Measurements from ENCODE around the gene ECI1.

The ECI1 gene

GRCh38 chr16:2197765-2198164 is 53.6 kb downstream of the ECI1 start:
- no peak for TF ChIP-seq CTCF (conservative IDR thresholded peaks at IDR 0.05)
- no peak overlapping the region for H3K27ac ChIP-seq

GRCh38 chr16:2196981-2197511 is 54.3 kb downstream of the ECI1 start:
- no peak for TF ChIP-seq CTCF (conservative IDR thresholded peaks at IDR 0.05)
- peak overlapping the region; percentile 64; the same call in 1 of the 2 replicates for H3K27ac ChIP-seq

- H3K27ac ChIP-seq = peak within 1 kb of the TSS; percentile 64
- no peak for TF ChIP-seq CTCF (conservative IDR thresholded peaks at IDR 0.05)
Measured at GRCh38 chr16:2196162-2196980, 55.0 kb downstream of the ECI1 start, which contains the start of gene CASKIN1. Gene CASKIN1, minus strand, starts transcription at chr16:2196605. Its CDS starts 173 bp downstream, at chr16:2196432.

GRCh38 chr16:2195322-2196161 is 55.8 kb downstream of the ECI1 start:
- TF ChIP-seq CTCF (conservative IDR thresholded peaks at IDR 0.05) = no peak
- peak overlapping the region; percentile 64 for H3K27ac ChIP-seq

- peak overlapping the region; percentile 64; the same call in 1 of the 2 replicates for H3K27ac ChIP-seq
- TF ChIP-seq CTCF (conservative IDR thresholded peaks at IDR 0.05) = peak; percentile 69
Measured at GRCh38 chr16:2194852-2195321, 56.5 kb downstream of the ECI1 start.

- no peak overlapping the region for H3K27ac ChIP-seq
- no peak for TF ChIP-seq CTCF (conservative IDR thresholded peaks at IDR 0.05)
Measured at GRCh38 chr16:2194166-2194834, 57.1 kb downstream of the ECI1 start.

- H3K27ac ChIP-seq = no peak overlapping the region
- TF ChIP-seq CTCF (conservative IDR thresholded peaks at IDR 0.05) = no peak
Measured at GRCh38 chr16:2191446-2191706, 60.0 kb downstream of the ECI1 start.
